Natural killer cell (primary cell): Measurements from ENCODE around the gene KRT36. TPM values are rescaled to one million over a fixed set of nuclear protein-coding genes. Genes with fewer than 3 reads are reported as not detected.

Experiments
- ATAC-seq, 3 donors: fragments of 150-1000 bp in 2 of 3; fragments of 200-7000 bp in 1 of 3; cut with Tn5 transposase; 1 replicate in 1 of 3; 2 replicates in 2 of 3; pipeline ENCODE4 v1.10.0; 2021; ENCODE audit warnings: mild to moderate bottlenecking in 2 of 3, moderate library complexity in 2 of 3
- DNase-seq, 2 donors: peaks; one replicate each; pipeline versions ENCODE4 v3.0.0 to v3.0.0-alpha.2; 2013 to 2021; ENCODE audit warnings: mixed read lengths in 1 of 2
- H3K27ac ChIP-seq: one replicate; pipeline ENCODE4 v1.5.1; 2013; ENCODE audit warnings: mild to moderate bottlenecking, low read length
- H3K27me3 ChIP-seq: one replicate; pipeline ENCODE4 v1.6.1; 2013; ENCODE audit warnings: low read length; ENCODE audit not compliant: control insufficient read depth, insufficient read depth
- H3K36me3 ChIP-seq: one replicate; pipeline ENCODE4 v1.6.1; 2013; ENCODE audit warnings: low read length; ENCODE audit not compliant: control insufficient read depth, insufficient read depth
- H3K4me1 ChIP-seq: one replicate; pipeline ENCODE4 v1.6.1; 2013; ENCODE audit warnings: low read length; ENCODE audit not compliant: control insufficient read depth, insufficient read depth
- H3K4me3 ChIP-seq: one replicate; pipeline ENCODE4 v1.5.1; 2013; ENCODE audit warnings: low read length
- H3K9me3 ChIP-seq: one replicate; pipeline ENCODE4 v1.6.1; 2013; ENCODE audit warnings: low read length; ENCODE audit not compliant: control insufficient read depth, insufficient read depth
- H3K27ac Mint-ChIP-seq, 2 donors: one replicate each; pipeline ENCODE4 v1.8.0; 2022; ENCODE audit warnings: mild to moderate bottlenecking in 2 of 2, mixed read lengths in 2 of 2, moderate library complexity in 1 of 2
- H3K27me3 Mint-ChIP-seq, 2 donors: one replicate each; pipeline ENCODE4 v1.8.0; 2022; ENCODE audit warnings: low read depth in 2 of 2, mixed read lengths in 2 of 2
- H3K36me3 Mint-ChIP-seq: one replicate; pipeline ENCODE4 v1.8.0; 2022; ENCODE audit warnings: mixed read lengths
- H3K4me1 Mint-ChIP-seq, 2 donors: one replicate each; pipeline ENCODE4 v1.8.0; 2022; ENCODE audit warnings: mixed read lengths in 2 of 2
- H3K4me3 Mint-ChIP-seq: one replicate; pipeline ENCODE4 v1.8.0; 2022; ENCODE audit warnings: mild to moderate bottlenecking, moderate library complexity, mixed read lengths
- H3K9me3 Mint-ChIP-seq, 2 donors: one replicate each; pipeline ENCODE4 v1.8.0; 2022; ENCODE audit warnings: mixed read lengths in 2 of 2
- CTCF ChIP-seq: fragments of 200-600 bp; IDR thresholded peaks from one replicate; pipeline ENCODE4 v1.8.0; 2022; ENCODE audit warnings: antibody characterized with exemption
- WGBS: methylation state at CpG from one replicate; pipeline ENCODE4 v1.1.7; 2013; ENCODE audit warnings: missing lambda C conversion rate; ENCODE audit not compliant: insufficient coverage; 5-methylcytosine and 5-hydroxymethylcytosine counted together
- intact Hi-C: fragments of 100-400 bp; cut with micrococcal nuclease; formaldehyde crosslinking; loops from one replicate; pipeline ENCODE4 v1.14.2; 2022
- total RNA-seq, 4 donors: library from RNA; stranded (reverse); fragments of 120-200 nt in 1 of 4; gene quantifications; one replicate each; pipeline versions ENCODE4 v1.2.3 to v1.2.4, GENCODE V29; 2013 to 2022

KRT36 gene
- total RNA-seq, 3 donors from 2014 or later (not counting 1 experiment from before 2014, with no cell fraction given) = not detected

GRCh38 chr17:41478237-41478636, 11.5 kb downstream of the KRT36 start:
- no peaks in the 10 kb centered on the region for H3K4me1 ChIP-seq
- Mint-ChIP-seq H3K4me3 (no peak overlapping the region), H3K9me3 (no peaks in the 10 kb centered on the region), H3K27me3 (no peaks in the 10 kb centered on the region), H3K27ac (no peak overlapping the region), H3K4me1 (no peaks in the 10 kb centered on the region), H3K36me3 (no peaks in the 10 kb centered on the region)
- H3K4me3 ChIP-seq = no peak overlapping the region
- H3K36me3 ChIP-seq = no peaks in the 10 kb centered on the region
- 88% methylated on average over 8 of the region's 8 CpGs for WGBS
- intact Hi-C loops = no loop called here
- DNase-seq (no peak), ATAC-seq (no peak)
- H3K27me3 ChIP-seq = peaks cover 2% of the 10 kb centered on the region
- H3K9me3 ChIP-seq = no peaks in the 10 kb centered on the region
- TF ChIP-seq CTCF = no peak
- no peak overlapping the region for H3K27ac ChIP-seq

DNA sequence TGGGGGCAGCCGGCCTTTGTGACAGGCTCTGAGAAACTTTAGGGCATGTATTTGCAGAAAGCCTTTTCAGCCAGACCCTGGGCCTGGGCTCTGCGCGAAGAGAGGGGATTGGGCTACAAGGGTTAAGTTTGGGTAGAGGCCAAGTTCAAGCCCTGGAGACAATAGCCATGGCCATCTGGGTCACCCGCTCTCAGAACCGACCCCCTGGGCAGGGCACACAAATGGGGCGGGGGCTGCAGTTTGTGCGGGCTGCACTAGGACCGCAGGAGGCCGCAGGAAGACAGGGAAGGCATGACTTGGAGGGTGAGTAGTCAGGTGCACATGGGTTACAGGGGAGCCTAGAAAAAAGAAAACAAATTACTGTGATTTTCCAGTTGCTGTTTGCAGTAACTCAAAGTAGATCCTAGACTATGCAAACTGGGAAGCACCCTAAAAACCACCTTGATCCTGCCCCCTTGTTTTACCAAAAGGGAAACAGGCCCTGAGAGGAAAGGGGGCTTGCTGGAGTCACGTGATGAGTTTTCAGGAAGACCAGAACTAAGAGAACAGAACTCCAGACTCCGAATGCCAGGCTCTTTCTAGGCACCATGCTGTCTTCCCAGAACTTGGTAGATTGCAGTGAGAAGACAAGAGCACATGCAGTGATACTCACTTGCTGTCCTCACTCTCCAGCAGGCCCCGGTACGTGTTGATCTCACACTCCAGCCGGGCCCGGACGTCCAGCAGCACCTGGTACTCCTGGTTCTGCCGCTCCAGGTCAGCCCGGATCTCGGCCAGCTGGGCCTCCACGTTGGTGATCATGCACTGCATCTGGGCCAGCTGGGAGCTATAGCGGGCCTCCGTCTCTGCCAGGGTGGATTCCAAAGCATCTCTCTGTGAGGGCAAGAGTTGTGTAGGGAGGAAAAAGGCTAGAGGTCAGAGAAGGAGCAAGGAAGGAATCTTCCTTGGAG, 12.6 kb downstream of the KRT36 start:
- no peaks in the 10 kb centered on the region for H3K9me3 Mint-ChIP-seq
- Histone ChIP-seq H3K9me3 (no peaks in the 10 kb centered on the region), H3K27me3 (peaks cover 2% of the 10 kb centered on the region), H3K27ac (no peak overlapping the region), H3K36me3 (no peaks in the 10 kb centered on the region), H3K4me1 (no peaks in the 10 kb centered on the region), H3K4me3 (no peak overlapping the region)
- peaks cover 0 to under 1% of the 10 kb centered on the region in 2 donors for H3K27me3 Mint-ChIP-seq
- DNase-seq = no peak
- intact Hi-C loops = no loop called here
- H3K27ac Mint-ChIP-seq = no peak overlapping the region
- no peaks in the 10 kb centered on the region for H3K36me3 Mint-ChIP-seq
- WGBS = 89% methylated on average over 22 of the region's 22 CpGs
- no peak for TF ChIP-seq CTCF
- no peak for ATAC-seq
- no peaks in the 10 kb centered on the region for H3K4me1 Mint-ChIP-seq
- H3K4me3 Mint-ChIP-seq = no peak overlapping the region

- H3K36me3 Mint-ChIP-seq = no peaks in the 10 kb centered on the region
- H3K4me1 Mint-ChIP-seq = no peaks in the 10 kb centered on the region
- H3K4me3 Mint-ChIP-seq = no peak overlapping the region
- Histone ChIP-seq H3K4me1 (no peaks in the 10 kb centered on the region), H3K27ac (no peak overlapping the region), H3K9me3 (no peaks in the 10 kb centered on the region), H3K36me3 (no peaks in the 10 kb centered on the region), H3K27me3 (peaks cover 2% of the 10 kb centered on the region), H3K4me3 (no peak overlapping the region)
- intact Hi-C loops = no loop called here
- H3K9me3 Mint-ChIP-seq = no peaks in the 10 kb centered on the region
- no peak for TF ChIP-seq CTCF
- no peak for DNase-seq
- no peak for ATAC-seq
- WGBS = 91% methylated on average over 4 of the region's 4 CpGs
- H3K27ac Mint-ChIP-seq = no peak overlapping the region
- peaks cover 4 to 8% of the 10 kb centered on the region in 2 donors for H3K27me3 Mint-ChIP-seq
Observed at GRCh38 chr17:41475421-41475820, 14.3 kb downstream of the KRT36 start.
